Right atrium auricular region (tissue), 2 donors: ENCODE results near the gene SEMA4D. TPM values are rescaled to one million over a fixed set of nuclear protein-coding genes. Genes with fewer than 3 reads are reported as not detected.

ENCODE experiments used
- DNase-seq: peaks from one replicate; pipeline ENCODE4 v3.0.0-alpha.2; 2019; ENCODE audit warnings: low spot score
- H3K27ac ChIP-seq, 2 donors: fragments of 200-600 bp; sonication (generic); 1 replicate in 1 of 2; 2 replicates in 1 of 2; pipeline ENCODE4 v1.5.1; 2016 to 2019
- H3K27me3 ChIP-seq, 2 donors: fragments of 200-600 bp; sonication (generic); one replicate each; pipeline versions ENCODE4 v1.5.1 to v1.6.0; 2017 to 2019
- H3K36me3 ChIP-seq: fragments of 200-600 bp; sonication (generic); one replicate; pipeline ENCODE4 v1.5.1; 2016
- H3K4me1 ChIP-seq, 2 donors: fragments of 200-600 bp; sonication (generic); one replicate each; pipeline versions ENCODE4 v1.5.1 to v1.6.0; 2017 to 2019
- H3K4me3 ChIP-seq, 2 donors: fragments of 200-600 bp; sonication (generic); 1 replicate in 1 of 2; 2 replicates in 1 of 2; pipeline ENCODE4 v1.5.1; 2017 to 2019; ENCODE audit warnings: mild to moderate bottlenecking in 1 of 2, moderate library complexity in 1 of 2
- H3K9me3 ChIP-seq, 2 donors: fragments of 200-600 bp; sonication (generic); one replicate each; pipeline ENCODE4 v1.5.1; 2019
- CTCF ChIP-seq, 2 donors: fragments of 200-600 bp; sonication (generic); IDR thresholded peaks; one replicate each; pipeline ENCODE4 v1.5.1; 2019; ENCODE audit warnings: antibody characterized with exemption in 2 of 2
- total RNA-seq, 2 donors: library from RNA; depleted of rRNA; stranded (reverse); fragments of >200 nt; gene quantifications; one replicate each; pipeline ENCODE4 v1.1.0, GENCODE V29; 2016

SEMA4D gene
- total RNA-seq, 2 donors from 2014 or later = 14.6 to 22.1 TPM

GRCh38 chr9:89397471-89397870, 100.4 kb downstream of the SEMA4D start:
- Histone ChIP-seq H3K4me1 (no peaks in the 10 kb centered on the region), H3K27ac (no peak overlapping the region), H3K4me3 (no peak overlapping the region), H3K27me3 (no peaks in the 10 kb centered on the region), H3K36me3 (peaks cover 14% of the 10 kb centered on the region), H3K9me3 (no peaks in the 10 kb centered on the region)
- DNase-seq = no peak
- TF ChIP-seq CTCF (IDR thresholded peaks at IDR 0.05) = no peak

- Histone ChIP-seq H3K27ac (no peak overlapping the region), H3K9me3 (no peaks in the 10 kb centered on the region), H3K4me1 (no peaks in the 10 kb centered on the region), H3K36me3 (peaks cover 7% of the 10 kb centered on the region), H3K4me3 (no peak overlapping the region), H3K27me3 (no peaks in the 10 kb centered on the region)
- no peak for DNase-seq
- no peak for TF ChIP-seq CTCF (IDR thresholded peaks at IDR 0.05)
Measured at GRCh38 chr9:89395931-89396710, 101.8 kb downstream of the SEMA4D start.

GRCh38 chr9:89394412-89394811, 103.5 kb downstream of the SEMA4D start:
- H3K27ac ChIP-seq = no peak overlapping the region
- no peak overlapping the region for H3K4me3 ChIP-seq
- H3K4me1 ChIP-seq = no peaks in the 10 kb centered on the region
- no peaks in the 10 kb centered on the region for H3K9me3 ChIP-seq
- no peak for DNase-seq
- no peak for TF ChIP-seq CTCF (IDR thresholded peaks at IDR 0.05)
- H3K36me3 ChIP-seq = peaks cover 24% of the 10 kb centered on the region
- H3K27me3 ChIP-seq = no peaks in the 10 kb centered on the region

GRCh38 chr9:89391585-89391984, 106.3 kb downstream of the SEMA4D start:
- Histone ChIP-seq H3K27ac (no peak overlapping the region), H3K4me1 (peaks cover 0 to 4% of the 10 kb centered on the region in 2 donors), H3K36me3 (peaks cover 25% of the 10 kb centered on the region), H3K27me3 (no peaks in the 10 kb centered on the region), H3K4me3 (no peak overlapping the region), H3K9me3 (no peaks in the 10 kb centered on the region)
- no peak for DNase-seq
- TF ChIP-seq CTCF (IDR thresholded peaks at IDR 0.05) = no peak

- Histone ChIP-seq H3K9me3 (no peaks in the 10 kb centered on the region), H3K27ac (no peak overlapping the region), H3K36me3 (peaks cover 25% of the 10 kb centered on the region), H3K4me1 (peaks cover 0 to 4% of the 10 kb centered on the region in 2 donors), H3K27me3 (no peaks in the 10 kb centered on the region), H3K4me3 (no peak overlapping the region)
- no peak for TF ChIP-seq CTCF (IDR thresholded peaks at IDR 0.05)
- no peak for DNase-seq
Measured at GRCh38 chr9:89390578-89391116, 107.3 kb downstream of the SEMA4D start.
